ENCODE results near the gene PRKD3. TPM values are rescaled to one million over a fixed set of nuclear protein-coding genes. Genes with fewer than 3 reads are reported as not detected.

PRKD3 gene
- total and polyA plus RNA-seq, 2 of the 13 experiments (the other 11 are each of a cell fraction or from before 2014, with no cell fraction given): 11.6 to 38.4 TPM

GRCh38 chr2:37324536-37324785 lies 172 bp downstream of the PRKD3 start (continued):
- no peak for TF ChIP-seq HIC2 (CRISPR knock-in tag; IDR thresholded peaks at IDR 0.05; ENCODE audit: low read depth)
- TF ChIP-seq ZNF552 (CRISPR knock-in tag; IDR thresholded peaks at IDR 0.05; ENCODE audit: borderline replicate concordance): no peak
- 0 out of 2 replicates have a peak, but pooled peaks have one; percentile 11 for TF ChIP-seq ZNF607 (CRISPR knock-in tag; IDR thresholded peaks at IDR 0.05; ENCODE audit: borderline replicate concordance)
- TF ChIP-seq TAF15 (IDR thresholded peaks at IDR 0.05; ENCODE audit: low read depth, low read length, poor library complexity, severe bottlenecking): no peak
- TF ChIP-seq, protein P1, sequence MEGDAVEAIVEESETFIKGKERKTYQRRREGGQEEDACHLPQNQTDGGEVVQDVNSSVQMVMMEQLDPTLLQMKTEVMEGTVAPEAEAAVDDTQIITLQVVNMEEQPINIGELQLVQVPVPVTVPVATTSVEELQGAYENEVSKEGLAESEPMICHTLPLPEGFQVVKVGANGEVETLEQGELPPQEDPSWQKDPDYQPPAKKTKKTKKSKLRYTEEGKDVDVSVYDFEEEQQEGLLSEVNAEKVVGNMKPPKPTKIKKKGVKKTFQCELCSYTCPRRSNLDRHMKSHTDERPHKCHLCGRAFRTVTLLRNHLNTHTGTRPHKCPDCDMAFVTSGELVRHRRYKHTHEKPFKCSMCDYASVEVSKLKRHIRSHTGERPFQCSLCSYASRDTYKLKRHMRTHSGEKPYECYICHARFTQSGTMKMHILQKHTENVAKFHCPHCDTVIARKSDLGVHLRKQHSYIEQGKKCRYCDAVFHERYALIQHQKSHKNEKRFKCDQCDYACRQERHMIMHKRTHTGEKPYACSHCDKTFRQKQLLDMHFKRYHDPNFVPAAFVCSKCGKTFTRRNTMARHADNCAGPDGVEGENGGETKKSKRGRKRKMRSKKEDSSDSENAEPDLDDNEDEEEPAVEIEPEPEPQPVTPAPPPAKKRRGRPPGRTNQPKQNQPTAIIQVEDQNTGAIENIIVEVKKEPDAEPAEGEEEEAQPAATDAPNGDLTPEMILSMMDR (CRISPR knock-in tag; IDR thresholded peaks at IDR 0.05): peak; percentile 42
- peak; percentile 88 for TF ChIP-seq MAX (IDR thresholded peaks at IDR 0.05)
- TF ChIP-seq MAZ (IDR thresholded peaks at IDR 0.05; ENCODE audit: borderline replicate concordance, low read depth, low read length): peak; percentile 63; the same call in 1 of the 2 replicates
- peak; percentile 80 for TF ChIP-seq MAZ (CRISPR knock-in tag; IDR thresholded peaks at IDR 0.05; ENCODE audit: low read depth)
- no peak for TF ChIP-seq ZNF468 (CRISPR knock-in tag; IDR thresholded peaks at IDR 0.05)
- TF ChIP-seq, protein P2, sequence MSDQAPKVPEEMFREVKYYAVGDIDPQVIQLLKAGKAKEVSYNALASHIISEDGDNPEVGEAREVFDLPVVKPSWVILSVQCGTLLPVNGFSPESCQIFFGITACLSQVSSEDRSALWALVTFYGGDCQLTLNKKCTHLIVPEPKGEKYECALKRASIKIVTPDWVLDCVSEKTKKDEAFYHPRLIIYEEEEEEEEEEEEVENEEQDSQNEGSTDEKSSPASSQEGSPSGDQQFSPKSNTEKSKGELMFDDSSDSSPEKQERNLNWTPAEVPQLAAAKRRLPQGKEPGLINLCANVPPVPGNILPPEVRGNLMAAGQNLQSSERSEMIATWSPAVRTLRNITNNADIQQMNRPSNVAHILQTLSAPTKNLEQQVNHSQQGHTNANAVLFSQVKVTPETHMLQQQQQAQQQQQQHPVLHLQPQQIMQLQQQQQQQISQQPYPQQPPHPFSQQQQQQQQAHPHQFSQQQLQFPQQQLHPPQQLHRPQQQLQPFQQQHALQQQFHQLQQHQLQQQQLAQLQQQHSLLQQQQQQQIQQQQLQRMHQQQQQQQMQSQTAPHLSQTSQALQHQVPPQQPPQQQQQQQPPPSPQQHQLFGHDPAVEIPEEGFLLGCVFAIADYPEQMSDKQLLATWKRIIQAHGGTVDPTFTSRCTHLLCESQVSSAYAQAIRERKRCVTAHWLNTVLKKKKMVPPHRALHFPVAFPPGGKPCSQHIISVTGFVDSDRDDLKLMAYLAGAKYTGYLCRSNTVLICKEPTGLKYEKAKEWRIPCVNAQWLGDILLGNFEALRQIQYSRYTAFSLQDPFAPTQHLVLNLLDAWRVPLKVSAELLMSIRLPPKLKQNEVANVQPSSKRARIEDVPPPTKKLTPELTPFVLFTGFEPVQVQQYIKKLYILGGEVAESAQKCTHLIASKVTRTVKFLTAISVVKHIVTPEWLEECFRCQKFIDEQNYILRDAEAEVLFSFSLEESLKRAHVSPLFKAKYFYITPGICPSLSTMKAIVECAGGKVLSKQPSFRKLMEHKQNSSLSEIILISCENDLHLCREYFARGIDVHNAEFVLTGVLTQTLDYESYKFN (CRISPR knock-in tag; conservative IDR thresholded peaks at IDR 0.05): no peak
- TF ChIP-seq, protein P3, sequence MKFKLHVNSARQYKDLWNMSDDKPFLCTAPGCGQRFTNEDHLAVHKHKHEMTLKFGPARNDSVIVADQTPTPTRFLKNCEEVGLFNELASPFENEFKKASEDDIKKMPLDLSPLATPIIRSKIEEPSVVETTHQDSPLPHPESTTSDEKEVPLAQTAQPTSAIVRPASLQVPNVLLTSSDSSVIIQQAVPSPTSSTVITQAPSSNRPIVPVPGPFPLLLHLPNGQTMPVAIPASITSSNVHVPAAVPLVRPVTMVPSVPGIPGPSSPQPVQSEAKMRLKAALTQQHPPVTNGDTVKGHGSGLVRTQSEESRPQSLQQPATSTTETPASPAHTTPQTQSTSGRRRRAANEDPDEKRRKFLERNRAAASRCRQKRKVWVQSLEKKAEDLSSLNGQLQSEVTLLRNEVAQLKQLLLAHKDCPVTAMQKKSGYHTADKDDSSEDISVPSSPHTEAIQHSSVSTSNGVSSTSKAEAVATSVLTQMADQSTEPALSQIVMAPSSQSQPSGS (CRISPR knock-in tag; IDR thresholded peaks at IDR 0.05): no peak
- TF ChIP-seq ZNF761 (CRISPR knock-in tag; conservative IDR thresholded peaks at IDR 0.05): no peak; the same call in 1 of the 2 replicates
- no peak for TF ChIP-seq ZNF720 (CRISPR knock-in tag; IDR thresholded peaks at IDR 0.05)
- no peak for TF ChIP-seq NAIF1 (CRISPR knock-in tag; IDR thresholded peaks at IDR 0.05; ENCODE audit: borderline replicate concordance)
- no peak for TF ChIP-seq ELF1 (CRISPR knock-in tag; IDR thresholded peaks at IDR 0.05)
- no peak for TF ChIP-seq ZNF670 (CRISPR knock-in tag; IDR thresholded peaks at IDR 0.05; ENCODE audit: borderline replicate concordance)
- no peak for TF ChIP-seq NR3C1 (CRISPR knock-in tag; IDR thresholded peaks at IDR 0.05)
- 0 out of 2 replicates have a peak, but pooled peaks have one; percentile 51 for TF ChIP-seq IRF2 (CRISPR knock-in tag; IDR thresholded peaks at IDR 0.05)
- no peak for TF ChIP-seq MAFG (CRISPR knock-in tag; IDR thresholded peaks at IDR 0.05)
- TF ChIP-seq ZFP41 (CRISPR knock-in tag; IDR thresholded peaks at IDR 0.05; ENCODE audit: borderline replicate concordance): no peak
- no peak for TF ChIP-seq EZH2 (conservative IDR thresholded peaks at IDR 0.05; ENCODE audit: low read depth, low read length)
- TF ChIP-seq ZZZ3 (CRISPR knock-in tag; IDR thresholded peaks at IDR 0.05; ENCODE audit: borderline replicate concordance): no peak
- TF ChIP-seq ZSCAN25 (CRISPR knock-in tag; IDR thresholded peaks at IDR 0.05): peak; percentile 87
